ENCODE measurements around the gene DNAJC16.
"Not testable (repeated sequence)": the region's sequence is repeated elsewhere in the genome, so short reads cannot be mapped to it uniquely, and the experiment has no call there.

DNAJC16 gene

DNA sequence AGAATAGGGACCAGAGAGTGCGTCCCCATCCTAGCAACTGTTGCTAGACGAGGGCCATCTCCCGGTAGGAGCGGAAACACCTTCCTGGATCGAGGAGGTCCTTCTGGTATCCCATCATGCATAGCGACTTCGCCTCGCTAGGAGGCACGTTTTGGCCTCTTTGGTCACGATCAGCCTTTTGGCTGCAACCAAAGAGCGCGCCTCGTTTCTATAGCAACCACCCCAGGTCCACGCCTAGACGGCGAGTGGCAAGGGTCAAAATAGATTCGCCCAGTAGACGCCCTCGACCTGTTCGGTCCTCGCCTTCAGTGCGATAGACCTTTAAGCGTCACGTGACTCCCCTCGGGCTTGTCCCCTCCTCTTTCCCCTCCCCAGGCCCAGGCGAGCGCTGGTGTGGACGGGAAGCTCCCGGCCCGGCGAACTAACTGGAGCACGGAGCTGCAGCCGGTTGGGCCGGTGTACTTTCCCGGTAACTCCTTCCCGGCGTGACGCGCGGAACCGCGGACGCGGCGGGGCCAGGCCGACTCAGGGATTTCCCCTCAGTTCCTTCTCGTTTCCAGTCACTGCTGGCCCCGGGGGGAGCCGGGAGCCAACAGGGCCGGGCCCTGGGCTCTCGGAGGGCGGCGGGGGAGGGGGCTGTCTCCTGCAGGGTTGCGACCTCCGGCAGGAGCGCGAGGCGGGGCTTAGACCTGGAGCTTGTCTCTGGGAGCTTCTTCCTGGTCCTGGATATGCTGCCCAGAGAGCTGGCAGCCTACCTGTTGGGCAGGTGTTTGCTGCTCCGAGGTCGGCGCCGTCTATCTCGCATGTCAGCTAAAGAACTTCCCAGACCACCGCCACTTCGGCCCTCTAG is at the start of gene DNAJC16:
Gene DNAJC16, plus strand, starts transcription at position 359 of the 850 bp plus-strand sequence. CDS start 2,258 bp downstream, outside the sequence.
- TF ChIP-seq, protein P1, sequence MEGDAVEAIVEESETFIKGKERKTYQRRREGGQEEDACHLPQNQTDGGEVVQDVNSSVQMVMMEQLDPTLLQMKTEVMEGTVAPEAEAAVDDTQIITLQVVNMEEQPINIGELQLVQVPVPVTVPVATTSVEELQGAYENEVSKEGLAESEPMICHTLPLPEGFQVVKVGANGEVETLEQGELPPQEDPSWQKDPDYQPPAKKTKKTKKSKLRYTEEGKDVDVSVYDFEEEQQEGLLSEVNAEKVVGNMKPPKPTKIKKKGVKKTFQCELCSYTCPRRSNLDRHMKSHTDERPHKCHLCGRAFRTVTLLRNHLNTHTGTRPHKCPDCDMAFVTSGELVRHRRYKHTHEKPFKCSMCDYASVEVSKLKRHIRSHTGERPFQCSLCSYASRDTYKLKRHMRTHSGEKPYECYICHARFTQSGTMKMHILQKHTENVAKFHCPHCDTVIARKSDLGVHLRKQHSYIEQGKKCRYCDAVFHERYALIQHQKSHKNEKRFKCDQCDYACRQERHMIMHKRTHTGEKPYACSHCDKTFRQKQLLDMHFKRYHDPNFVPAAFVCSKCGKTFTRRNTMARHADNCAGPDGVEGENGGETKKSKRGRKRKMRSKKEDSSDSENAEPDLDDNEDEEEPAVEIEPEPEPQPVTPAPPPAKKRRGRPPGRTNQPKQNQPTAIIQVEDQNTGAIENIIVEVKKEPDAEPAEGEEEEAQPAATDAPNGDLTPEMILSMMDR (conservative IDR thresholded peaks at IDR 0.05; ENCODE audit: control insufficient read depth, insufficient read depth, low read depth, low read length), result peak; percentile 30
- H3K4me3 ChIP-seq (ENCODE audit: control insufficient read depth, low read depth, low read length), result peak within 1 kb of the TSS; percentile 79
- peak; percentile 100 for DNase-seq (ENCODE audit: low read depth)

DNA sequence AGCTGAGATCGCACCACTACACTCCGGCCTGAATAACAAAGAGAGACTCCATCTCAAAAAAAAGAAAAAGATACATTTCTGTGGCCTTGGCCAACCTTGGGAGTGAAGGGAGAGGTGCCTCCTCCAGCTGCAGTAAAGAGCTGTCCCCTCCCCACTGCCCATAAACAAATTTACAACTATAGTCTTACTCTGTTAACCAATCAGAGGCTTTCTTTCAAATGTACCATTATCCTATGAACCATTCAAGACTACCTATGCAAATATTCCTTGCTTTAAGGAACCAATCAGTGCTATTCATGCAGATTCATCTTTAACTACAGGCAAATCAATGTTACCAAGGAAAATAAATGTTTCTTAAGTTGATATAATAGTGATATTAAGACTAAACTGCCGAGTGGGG is 49.7 kb upstream of the DNAJC16 start:
- TF ChIP-seq, protein P1 (conservative IDR thresholded peaks at IDR 0.05; ENCODE audit: control insufficient read depth, insufficient read depth, low read depth, low read length), result no peak
- H3K4me3 ChIP-seq (ENCODE audit: control insufficient read depth, low read depth, low read length), result no peak overlapping the region
- no peak for DNase-seq (ENCODE audit: low read depth)

DNA sequence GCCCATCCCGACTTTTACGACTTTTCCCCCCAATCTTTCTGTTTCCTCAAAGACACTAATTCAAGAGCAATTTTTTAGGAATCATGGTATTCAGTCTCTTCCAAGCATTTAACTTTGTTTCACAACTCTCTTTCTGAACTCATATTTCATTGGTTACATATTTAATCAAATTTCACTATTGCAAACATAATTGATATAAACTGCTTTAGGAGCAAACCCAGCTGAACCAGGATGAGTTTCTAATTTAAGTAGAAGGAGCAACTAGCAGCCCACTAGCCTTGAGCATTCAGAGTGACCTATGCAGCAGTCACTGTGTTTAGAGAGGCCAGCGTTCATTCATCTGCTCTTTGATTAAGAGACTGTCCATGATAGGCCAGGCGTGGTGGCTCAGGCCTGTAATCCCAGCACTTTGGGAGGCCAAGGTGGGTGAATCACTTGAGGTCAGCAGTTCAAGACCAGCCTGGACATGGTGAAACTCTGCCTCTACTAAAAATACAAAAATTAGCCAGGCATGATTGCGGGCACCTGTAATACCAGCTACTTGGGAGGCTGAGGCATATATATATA is 48.9 kb upstream of the DNAJC16 start:
- TF ChIP-seq, protein P1 (conservative IDR thresholded peaks at IDR 0.05; ENCODE audit: control insufficient read depth, insufficient read depth, low read depth, low read length), result no peak
- no peak overlapping the region for H3K4me3 ChIP-seq (ENCODE audit: control insufficient read depth, low read depth, low read length)
- DNase-seq (ENCODE audit: low read depth), result no peak

DNA sequence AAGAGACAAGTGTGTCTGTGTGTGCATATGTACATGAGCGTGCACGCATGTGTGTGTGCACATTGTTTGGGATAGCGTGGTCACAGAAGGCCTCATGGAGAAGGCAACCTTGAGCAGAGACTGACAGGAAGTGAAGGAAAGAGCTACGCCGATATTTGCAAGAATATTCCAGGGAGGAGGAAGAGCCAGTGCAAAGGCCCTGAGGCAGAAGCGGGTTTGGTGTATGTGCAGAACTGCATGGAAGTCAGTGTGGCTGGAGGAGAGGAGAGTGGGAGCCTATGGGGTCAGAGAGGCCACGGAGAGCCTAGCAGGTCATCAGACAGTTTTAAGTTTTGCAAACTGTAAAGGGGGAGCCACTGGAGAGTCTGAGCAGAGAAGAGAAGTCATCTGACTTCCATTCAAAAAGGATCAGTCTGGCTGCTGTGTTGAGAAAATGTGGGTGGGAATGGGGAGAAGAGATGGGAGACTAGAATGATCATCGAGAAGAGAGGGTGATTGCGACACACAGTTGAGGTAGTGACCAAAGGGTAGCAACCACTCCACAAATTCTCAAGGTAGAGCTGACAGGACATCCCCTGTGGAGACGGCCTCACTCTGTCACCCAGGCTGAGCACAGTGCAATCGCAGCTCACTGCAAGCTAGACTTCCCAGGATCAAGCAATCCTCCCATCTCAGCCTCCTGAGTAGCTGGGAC is 46.8 kb upstream of the DNAJC16 start:
- H3K4me3 ChIP-seq (ENCODE audit: control insufficient read depth, low read depth, low read length), result no peak overlapping the region
- DNase-seq (ENCODE audit: low read depth), result no peak
- TF ChIP-seq, protein P1 (conservative IDR thresholded peaks at IDR 0.05; ENCODE audit: control insufficient read depth, insufficient read depth, low read depth, low read length), result no peak

DNA sequence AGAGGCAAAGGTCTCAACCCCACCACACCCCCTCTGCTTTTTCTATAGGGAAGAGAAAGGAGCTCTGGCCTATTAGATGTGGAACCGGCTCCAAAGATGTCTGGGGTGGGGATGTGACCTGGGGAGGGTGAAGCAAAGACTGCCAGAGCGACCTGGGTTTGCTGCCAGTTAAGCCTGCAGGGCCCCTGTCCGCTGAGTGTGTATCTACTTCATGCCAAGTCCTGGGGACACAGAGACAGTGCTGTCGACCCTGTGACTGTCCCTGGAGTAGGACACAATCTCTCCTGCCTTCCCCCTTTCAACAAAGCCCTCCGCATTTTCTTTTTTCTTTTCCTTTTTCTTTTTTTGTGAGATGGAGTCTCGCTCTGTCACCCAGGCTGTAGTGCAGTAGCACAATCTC is 44.2 kb upstream of the DNAJC16 start:
- DNase-seq (ENCODE audit: low read depth); H3K4me3 ChIP-seq (ENCODE audit: control insufficient read depth, low read depth, low read length): not testable (repeated sequence)

DNA sequence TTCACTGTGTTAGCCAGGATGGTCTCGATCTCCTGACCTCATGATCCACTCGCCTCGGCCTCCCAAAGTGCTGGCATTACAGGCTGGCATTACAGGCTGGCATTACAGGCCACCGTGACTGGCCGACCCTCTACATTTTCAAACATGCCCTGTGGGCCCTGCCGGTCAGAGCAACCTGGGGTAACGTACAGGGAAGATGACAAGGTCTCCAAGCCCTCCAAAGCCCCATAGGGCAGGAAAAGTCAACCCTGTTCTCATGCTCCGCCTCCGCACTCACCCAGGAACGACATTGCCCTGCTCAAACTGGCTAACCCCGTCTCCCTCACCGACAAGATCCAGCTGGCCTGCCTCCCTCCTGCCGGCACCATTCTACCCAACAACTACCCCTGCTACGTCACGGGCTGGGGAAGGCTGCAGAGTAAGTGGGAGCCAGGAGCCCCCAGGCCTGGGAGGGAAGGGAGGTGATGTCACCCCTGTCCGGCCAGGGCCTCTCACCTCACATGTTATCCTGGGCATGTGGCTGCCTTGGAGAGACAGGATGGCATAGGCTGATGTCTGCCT is 43.6 kb upstream of the DNAJC16 start:
- H3K4me3 ChIP-seq (ENCODE audit: control insufficient read depth, low read depth, low read length); DNase-seq (ENCODE audit: low read depth): not testable (repeated sequence)

DNA sequence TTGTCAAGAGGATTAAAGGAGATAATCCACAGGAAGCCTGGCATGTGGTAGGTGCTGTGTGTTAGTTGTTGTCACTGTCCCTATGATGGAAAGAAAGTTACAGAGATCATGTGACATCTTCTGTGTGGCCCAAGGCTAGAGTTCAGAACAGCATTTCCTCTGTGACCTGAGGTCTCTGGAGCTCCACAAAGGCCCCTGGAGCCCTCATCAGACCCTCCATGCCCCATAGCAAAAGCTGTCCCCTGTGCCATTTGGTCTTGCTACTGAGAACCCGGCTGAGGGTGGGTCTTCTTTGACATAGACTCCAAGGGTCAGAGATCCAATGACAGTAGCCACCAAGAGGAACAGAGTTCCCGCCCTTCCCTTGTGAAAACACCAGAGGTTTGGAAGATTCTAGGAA is 42.7 kb upstream of the DNAJC16 start:
- no peak for DNase-seq (ENCODE audit: low read depth)
- no peak overlapping the region for H3K4me3 ChIP-seq (ENCODE audit: control insufficient read depth, low read depth, low read length)
- TF ChIP-seq, protein P1 (conservative IDR thresholded peaks at IDR 0.05; ENCODE audit: control insufficient read depth, insufficient read depth, low read depth, low read length), result no peak

DNA sequence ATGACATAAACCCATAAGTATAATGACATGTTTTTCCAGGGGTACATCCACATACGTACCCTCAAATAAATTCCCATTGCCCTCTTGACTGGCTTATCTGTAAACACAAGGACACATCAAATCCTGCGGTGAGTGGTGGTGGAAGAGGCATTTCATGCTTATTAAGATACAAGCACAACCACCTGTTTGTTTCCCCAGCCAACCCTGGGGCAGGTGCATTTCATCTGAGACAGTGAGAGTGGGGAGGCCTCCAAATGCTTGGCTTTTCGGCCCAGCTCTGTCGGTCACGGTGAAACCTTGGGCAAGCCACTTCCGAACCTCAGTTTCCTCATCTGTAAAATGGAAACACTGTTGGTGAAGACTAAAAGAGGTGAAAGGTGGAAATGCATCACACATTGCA is 42.2 kb upstream of the DNAJC16 start:
- DNase-seq (ENCODE audit: low read depth); H3K4me3 ChIP-seq (ENCODE audit: control insufficient read depth, low read depth, low read length): not testable (repeated sequence)
